Measurements from ENCODE around the gene THEMIS.

THEMIS gene

GRCh38 chr6:127900935-127901334 is at the start of gene THEMIS:
Gene THEMIS, minus strand, starts transcription at chr6:127901058. Its CDS starts 126 bp downstream, at chr6:127900932.
- H3K4me3 ChIP-seq (ENCODE audit: low read depth, low read length), result no peak within 1 kb of the TSS
- TF ChIP-seq CTCF (conservative IDR thresholded peaks at IDR 0.05; ENCODE audit: low read depth, low read length), result no peak
- no peak for DNase-seq (ENCODE audit: low read depth)

GRCh38 chr6:127949251-127949650 is 48.4 kb upstream of the THEMIS start:
- TF ChIP-seq CTCF (conservative IDR thresholded peaks at IDR 0.05; ENCODE audit: low read depth, low read length), result no peak

DNA sequence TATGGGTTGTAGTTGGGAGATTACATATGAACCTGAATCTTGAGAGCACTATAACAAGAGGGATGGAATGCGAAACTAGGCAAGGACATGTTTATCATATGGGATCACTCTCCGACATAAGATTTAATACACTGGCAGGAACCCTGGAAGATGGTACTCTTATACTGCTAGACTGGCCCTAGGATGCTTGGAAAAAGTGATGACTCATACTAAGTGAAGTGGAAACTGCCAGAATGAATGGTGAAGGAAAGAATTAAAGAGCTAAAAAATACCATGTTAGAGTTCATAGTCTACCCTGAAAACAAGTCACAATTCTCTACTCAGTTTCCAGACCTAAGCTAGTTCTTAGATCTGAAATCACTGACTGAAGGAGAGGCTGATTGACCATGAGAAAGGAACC is 45.5 kb upstream of the THEMIS start:
- no peak overlapping the region for H3K4me3 ChIP-seq (ENCODE audit: low read depth, low read length)
- TF ChIP-seq CTCF (conservative IDR thresholded peaks at IDR 0.05; ENCODE audit: low read depth, low read length), result no peak
- no peak for DNase-seq (ENCODE audit: low read depth)

More at GRCh38 chr6:127949251-127949650, 48.4 kb upstream of the THEMIS start:
- no peak for DNase-seq (ENCODE audit: low read depth)
- H3K4me3 ChIP-seq (ENCODE audit: low read depth, low read length), result no peak overlapping the region

DNA sequence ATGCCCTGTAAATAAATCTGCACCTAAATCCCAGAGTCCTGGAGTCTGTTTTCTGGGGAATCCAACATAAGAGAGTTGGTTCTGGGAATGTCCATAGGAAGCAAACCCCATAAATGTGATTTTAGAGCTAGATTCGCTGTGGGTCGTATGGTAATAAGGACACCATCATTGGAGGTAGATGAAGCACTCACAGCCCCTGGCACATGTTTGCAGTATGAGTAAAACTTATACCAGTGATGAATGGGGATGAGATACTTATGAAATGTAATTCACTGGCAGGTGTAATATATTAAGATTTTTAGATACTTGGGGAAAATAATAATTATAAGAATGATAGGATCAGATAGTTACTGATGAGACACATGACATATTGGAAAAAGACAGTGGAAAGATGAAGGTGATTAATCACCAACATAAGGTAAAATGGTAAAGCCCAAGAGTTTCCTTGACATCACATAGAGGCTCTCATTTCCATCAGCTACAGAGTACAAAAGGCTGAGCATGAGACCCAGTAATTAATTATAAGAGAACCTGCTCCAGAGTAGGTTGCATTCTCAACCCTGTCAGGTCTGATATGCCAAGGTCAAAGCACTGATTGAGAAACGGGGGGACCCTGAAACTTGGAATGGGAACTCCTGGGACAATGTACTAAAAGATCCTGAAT is 44.7 kb upstream of the THEMIS start:
- no peak for DNase-seq (ENCODE audit: low read depth)
- H3K4me3 ChIP-seq (ENCODE audit: low read depth, low read length), result no peak overlapping the region
- no peak for TF ChIP-seq CTCF (conservative IDR thresholded peaks at IDR 0.05; ENCODE audit: low read depth, low read length)

- TF ChIP-seq CTCF (conservative IDR thresholded peaks at IDR 0.05; ENCODE audit: low read depth, low read length), result no peak
- DNase-seq (ENCODE audit: low read depth), result no peak
- no peak overlapping the region for H3K4me3 ChIP-seq (ENCODE audit: low read depth, low read length)
These were observed 40.4 kb upstream of the THEMIS start for GRCh38 chr6:127941228-127941627.

DNA sequence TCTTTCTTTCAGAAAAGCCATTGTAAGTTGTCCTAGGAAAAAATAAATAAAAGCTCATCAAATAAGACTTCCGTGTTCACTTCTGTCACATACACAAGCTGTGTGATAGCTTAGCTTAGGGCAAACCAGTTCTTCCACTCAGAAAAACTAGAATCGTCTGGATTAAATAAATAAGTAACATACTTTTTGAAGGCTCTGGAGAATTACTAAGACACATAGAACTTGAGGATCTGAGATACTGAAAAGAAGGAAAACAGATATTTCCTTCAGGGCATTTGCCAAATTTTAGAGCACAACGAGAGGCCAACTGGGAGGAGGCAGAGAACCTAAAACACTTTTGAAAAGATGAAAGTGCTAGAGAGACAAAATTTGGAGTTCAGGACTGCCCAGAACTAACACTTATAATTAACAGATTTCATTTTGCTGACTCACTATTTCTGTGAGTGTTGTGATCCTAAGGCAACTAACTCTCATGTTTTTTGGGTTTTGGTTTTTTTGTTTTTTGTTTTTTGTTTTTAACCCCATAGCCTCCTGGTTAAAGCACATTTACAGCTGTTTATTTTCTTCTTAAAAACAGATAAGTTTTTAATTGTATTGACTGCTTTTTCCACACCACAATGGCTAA is 38.7 kb upstream of the THEMIS start:
- peak; percentile 38 for DNase-seq (ENCODE audit: low read depth)
- no peak overlapping the region for H3K4me3 ChIP-seq (ENCODE audit: low read depth, low read length)
- TF ChIP-seq CTCF (conservative IDR thresholded peaks at IDR 0.05; ENCODE audit: low read depth, low read length), result no peak

DNA sequence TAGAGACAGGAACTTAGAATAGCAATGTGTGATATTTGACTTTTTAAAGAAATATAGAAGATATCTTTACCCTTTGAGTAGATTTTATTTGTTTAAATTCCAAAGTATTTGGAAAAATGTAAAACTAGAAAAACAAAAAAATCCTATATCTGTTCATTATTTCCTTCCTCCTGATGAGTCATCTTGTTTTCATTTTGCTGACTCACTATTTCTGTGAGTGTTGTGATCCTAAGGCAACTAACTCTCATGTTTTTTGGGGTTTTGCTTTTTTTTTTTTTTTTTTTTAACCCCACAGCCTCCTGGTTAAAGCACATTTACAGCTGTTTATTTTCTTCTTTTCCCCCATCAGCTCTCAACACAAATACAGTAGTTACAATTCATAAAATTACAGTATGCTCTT is 37.8 kb upstream of the THEMIS start:
- no peak for TF ChIP-seq CTCF (conservative IDR thresholded peaks at IDR 0.05; ENCODE audit: low read depth, low read length)
- no peak overlapping the region for H3K4me3 ChIP-seq (ENCODE audit: low read depth, low read length)
- DNase-seq (ENCODE audit: low read depth), result peak; percentile 66
